H1 (cell line): Measurements from ENCODE around the gene SLC48A1. TPM values are rescaled to one million over a fixed set of nuclear protein-coding genes. Genes with fewer than 3 reads are reported as not detected.

Source experiments
- EGR1 ChIP-seq: IDR thresholded peaks from 2 replicates; pipeline ENCODE4 v1.6.1; 2011; ENCODE audit warnings: low read depth, low read length, borderline replicate concordance
- RFX5 ChIP-seq: IDR thresholded peaks from 2 replicates; pipeline ENCODE4 v1.6.1; 2011; ENCODE audit warnings: low read depth, low read length, improper control_type of control experiment, borderline replicate concordance
- SP1 ChIP-seq: IDR thresholded peaks from 2 replicates; pipeline ENCODE4 v1.6.1; 2011; ENCODE audit warnings: low read depth, low read length
- polyA plus RNA-seq, 7 experiments: library from polyadenylated mRNA; depleted of rRNA in 3 of 7; stranded (reverse) in 5 of 7; unstranded in 2 of 7; fragments of >200 nt in 5 of 7; fragments of 200-250 nt in 2 of 7; gene quantifications; 1 replicate in 5 of 7; 2 replicates in 1 of 7; 4 replicates in 1 of 7; pipeline versions ENCODE4 v1.2.1 to v1.2.3, GENCODE V29; 2011 to 2013; ENCODE audit warnings: missing spikeins in 2 of 7, mixed read lengths in 2 of 7
- total RNA-seq: library from RNA; stranded (reverse); fragmentation: NEBNext Ultra II Directional; extraction: Animal tissue kit (Norgen Biotek cat#: 25700); gene quantifications from 2 replicates; pipeline ENCODE4 v1.2.1, GENCODE V29; 2021
- TF ChIP-seq, protein P1 (sequence below): fragments of 300-600 bp; sonication (generic); IDR thresholded peaks from 2 replicates; pipeline ENCODE4 v1.7.1; 2012; ENCODE audit warnings: low read length, moderate library complexity, mild to moderate bottlenecking, inconsistent platforms; ENCODE audit not compliant: insufficient replicate concordance
- TF ChIP-seq, protein P2 (sequence below): IDR thresholded peaks from 2 replicates; pipeline ENCODE4 v1.6.1; 2012; ENCODE audit warnings: low read length, inconsistent platforms

The SLC48A1 gene
- total and polyA plus RNA-seq, 2 of the 8 experiments (the other 6 are each of a cell fraction or from before 2014, with no cell fraction given), result 9.5 to 14.1 TPM

DNA sequence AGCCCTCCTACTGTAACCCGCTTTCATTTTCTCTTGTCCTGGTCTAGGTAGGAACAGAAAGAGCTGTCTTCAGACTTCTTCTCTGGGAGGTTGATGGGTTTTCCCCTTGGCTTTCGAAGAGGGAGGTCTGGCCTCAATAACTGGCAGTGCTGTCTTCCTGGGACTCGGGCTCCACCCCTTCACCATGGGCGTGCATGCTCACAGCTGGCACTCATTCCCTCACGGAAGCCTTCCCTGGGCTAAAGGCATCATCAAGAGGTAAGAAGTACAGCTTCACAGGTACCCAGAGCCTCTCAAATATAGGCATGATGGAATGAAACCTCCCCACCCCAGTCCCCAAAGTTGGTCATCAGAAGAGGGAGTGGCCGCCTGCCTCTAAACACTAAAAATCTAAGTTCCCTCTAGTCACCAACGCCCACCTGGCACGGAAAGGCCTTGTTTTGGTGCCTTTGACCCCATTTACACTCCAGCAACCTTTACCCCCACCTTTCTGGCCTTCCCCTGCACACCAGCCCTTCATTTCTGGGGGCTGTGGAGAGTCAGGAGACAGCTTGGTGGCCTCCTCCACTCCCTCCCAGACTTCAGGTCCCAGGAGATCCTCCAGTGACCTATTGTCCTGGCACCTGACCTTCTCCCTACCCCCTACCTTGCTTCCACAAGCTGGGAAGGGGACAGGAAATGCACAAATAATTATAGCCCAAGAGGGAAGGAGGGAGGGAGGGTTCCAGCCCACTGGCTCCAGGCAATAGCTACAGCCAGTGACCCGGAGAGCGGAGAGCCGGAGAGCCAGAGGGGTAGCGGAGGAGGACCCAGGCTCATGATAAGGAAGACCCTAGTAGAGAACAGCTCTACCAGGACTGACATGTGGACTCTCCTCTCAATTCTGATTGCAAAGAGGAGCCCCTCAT, 17.1 kb upstream of the SLC48A1 start (continued):
- TF ChIP-seq, protein P1, sequence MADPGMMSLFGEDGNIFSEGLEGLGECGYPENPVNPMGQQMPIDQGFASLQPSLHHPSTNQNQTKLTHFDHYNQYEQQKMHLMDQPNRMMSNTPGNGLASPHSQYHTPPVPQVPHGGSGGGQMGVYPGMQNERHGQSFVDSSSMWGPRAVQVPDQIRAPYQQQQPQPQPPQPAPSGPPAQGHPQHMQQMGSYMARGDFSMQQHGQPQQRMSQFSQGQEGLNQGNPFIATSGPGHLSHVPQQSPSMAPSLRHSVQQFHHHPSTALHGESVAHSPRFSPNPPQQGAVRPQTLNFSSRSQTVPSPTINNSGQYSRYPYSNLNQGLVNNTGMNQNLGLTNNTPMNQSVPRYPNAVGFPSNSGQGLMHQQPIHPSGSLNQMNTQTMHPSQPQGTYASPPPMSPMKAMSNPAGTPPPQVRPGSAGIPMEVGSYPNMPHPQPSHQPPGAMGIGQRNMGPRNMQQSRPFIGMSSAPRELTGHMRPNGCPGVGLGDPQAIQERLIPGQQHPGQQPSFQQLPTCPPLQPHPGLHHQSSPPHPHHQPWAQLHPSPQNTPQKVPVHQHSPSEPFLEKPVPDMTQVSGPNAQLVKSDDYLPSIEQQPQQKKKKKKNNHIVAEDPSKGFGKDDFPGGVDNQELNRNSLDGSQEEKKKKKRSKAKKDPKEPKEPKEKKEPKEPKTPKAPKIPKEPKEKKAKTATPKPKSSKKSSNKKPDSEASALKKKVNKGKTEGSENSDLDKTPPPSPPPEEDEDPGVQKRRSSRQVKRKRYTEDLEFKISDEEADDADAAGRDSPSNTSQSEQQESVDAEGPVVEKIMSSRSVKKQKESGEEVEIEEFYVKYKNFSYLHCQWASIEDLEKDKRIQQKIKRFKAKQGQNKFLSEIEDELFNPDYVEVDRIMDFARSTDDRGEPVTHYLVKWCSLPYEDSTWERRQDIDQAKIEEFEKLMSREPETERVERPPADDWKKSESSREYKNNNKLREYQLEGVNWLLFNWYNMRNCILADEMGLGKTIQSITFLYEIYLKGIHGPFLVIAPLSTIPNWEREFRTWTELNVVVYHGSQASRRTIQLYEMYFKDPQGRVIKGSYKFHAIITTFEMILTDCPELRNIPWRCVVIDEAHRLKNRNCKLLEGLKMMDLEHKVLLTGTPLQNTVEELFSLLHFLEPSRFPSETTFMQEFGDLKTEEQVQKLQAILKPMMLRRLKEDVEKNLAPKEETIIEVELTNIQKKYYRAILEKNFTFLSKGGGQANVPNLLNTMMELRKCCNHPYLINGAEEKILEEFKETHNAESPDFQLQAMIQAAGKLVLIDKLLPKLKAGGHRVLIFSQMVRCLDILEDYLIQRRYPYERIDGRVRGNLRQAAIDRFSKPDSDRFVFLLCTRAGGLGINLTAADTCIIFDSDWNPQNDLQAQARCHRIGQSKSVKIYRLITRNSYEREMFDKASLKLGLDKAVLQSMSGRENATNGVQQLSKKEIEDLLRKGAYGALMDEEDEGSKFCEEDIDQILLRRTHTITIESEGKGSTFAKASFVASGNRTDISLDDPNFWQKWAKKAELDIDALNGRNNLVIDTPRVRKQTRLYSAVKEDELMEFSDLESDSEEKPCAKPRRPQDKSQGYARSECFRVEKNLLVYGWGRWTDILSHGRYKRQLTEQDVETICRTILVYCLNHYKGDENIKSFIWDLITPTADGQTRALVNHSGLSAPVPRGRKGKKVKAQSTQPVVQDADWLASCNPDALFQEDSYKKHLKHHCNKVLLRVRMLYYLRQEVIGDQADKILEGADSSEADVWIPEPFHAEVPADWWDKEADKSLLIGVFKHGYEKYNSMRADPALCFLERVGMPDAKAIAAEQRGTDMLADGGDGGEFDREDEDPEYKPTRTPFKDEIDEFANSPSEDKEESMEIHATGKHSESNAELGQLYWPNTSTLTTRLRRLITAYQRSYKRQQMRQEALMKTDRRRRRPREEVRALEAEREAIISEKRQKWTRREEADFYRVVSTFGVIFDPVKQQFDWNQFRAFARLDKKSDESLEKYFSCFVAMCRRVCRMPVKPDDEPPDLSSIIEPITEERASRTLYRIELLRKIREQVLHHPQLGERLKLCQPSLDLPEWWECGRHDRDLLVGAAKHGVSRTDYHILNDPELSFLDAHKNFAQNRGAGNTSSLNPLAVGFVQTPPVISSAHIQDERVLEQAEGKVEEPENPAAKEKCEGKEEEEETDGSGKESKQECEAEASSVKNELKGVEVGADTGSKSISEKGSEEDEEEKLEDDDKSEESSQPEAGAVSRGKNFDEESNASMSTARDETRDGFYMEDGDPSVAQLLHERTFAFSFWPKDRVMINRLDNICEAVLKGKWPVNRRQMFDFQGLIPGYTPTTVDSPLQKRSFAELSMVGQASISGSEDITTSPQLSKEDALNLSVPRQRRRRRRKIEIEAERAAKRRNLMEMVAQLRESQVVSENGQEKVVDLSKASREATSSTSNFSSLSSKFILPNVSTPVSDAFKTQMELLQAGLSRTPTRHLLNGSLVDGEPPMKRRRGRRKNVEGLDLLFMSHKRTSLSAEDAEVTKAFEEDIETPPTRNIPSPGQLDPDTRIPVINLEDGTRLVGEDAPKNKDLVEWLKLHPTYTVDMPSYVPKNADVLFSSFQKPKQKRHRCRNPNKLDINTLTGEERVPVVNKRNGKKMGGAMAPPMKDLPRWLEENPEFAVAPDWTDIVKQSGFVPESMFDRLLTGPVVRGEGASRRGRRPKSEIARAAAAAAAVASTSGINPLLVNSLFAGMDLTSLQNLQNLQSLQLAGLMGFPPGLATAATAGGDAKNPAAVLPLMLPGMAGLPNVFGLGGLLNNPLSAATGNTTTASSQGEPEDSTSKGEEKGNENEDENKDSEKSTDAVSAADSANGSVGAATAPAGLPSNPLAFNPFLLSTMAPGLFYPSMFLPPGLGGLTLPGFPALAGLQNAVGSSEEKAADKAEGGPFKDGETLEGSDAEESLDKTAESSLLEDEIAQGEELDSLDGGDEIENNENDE, result no peak
- TF ChIP-seq, protein P2, sequence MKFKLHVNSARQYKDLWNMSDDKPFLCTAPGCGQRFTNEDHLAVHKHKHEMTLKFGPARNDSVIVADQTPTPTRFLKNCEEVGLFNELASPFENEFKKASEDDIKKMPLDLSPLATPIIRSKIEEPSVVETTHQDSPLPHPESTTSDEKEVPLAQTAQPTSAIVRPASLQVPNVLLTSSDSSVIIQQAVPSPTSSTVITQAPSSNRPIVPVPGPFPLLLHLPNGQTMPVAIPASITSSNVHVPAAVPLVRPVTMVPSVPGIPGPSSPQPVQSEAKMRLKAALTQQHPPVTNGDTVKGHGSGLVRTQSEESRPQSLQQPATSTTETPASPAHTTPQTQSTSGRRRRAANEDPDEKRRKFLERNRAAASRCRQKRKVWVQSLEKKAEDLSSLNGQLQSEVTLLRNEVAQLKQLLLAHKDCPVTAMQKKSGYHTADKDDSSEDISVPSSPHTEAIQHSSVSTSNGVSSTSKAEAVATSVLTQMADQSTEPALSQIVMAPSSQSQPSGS, result no peak
- no peak for TF ChIP-seq EGR1
- TF ChIP-seq SP1, result no peak
- no peak for TF ChIP-seq RFX5
